OCI-LY3 (cell line): ENCODE measurements around the gene MUC2.

ENCODE experiments used
- H2AFZ ChIP-seq: fragments of 200-600, 300-600 bp; shearing (Covaris generic); 2 replicates; pipeline ENCODE4 v1.6.0; 2014; ENCODE audit warnings: antibody characterized with exemption, low read depth, low read length
- H3K27ac ChIP-seq: fragments of 200-600, 300-600 bp; sonication (generic); 2 replicates; pipeline ENCODE4 v1.5.1; 2014; ENCODE audit warnings: mild to moderate bottlenecking, low read length, moderate library complexity, mixed read lengths
- H3K27me3 ChIP-seq: fragments of 200-600, 300-600 bp; sonication (generic); 2 replicates; pipeline ENCODE4 v1.6.1; 2014; ENCODE audit warnings: low read depth, low read length, mixed read lengths
- H3K36me3 ChIP-seq: fragments of 200-600, 300-600 bp; sonication (generic); replicated peaks from 2 replicates; pipeline ENCODE3; 2014; ENCODE audit warnings: low read depth, low read length, mixed read lengths
- H3K4me1 ChIP-seq: fragments of 300-600, 200-600 bp; sonication (generic); 2 replicates; pipeline ENCODE4 v1.6.1; 2014; ENCODE audit warnings: low read length, mixed read lengths
- H3K4me2 ChIP-seq: fragments of 200-600, 300-600 bp; sonication (generic); 2 replicates; pipeline ENCODE4 v1.6.1; 2014; ENCODE audit warnings: low read length, mixed read lengths
- H3K4me3 ChIP-seq: fragments of 300-600, 200-600 bp; sonication (generic); 2 replicates; pipeline ENCODE4 v1.5.1; 2014; ENCODE audit warnings: antibody characterized with exemption, mild to moderate bottlenecking, low read length, moderate library complexity
- H3K79me2 ChIP-seq: fragments of 300-600, 200-600 bp; shearing (Covaris generic); 2 replicates; pipeline ENCODE4 v1.6.1; 2014; ENCODE audit warnings: mild to moderate bottlenecking, low read length, mixed read lengths
- H3K9ac ChIP-seq: fragments of 300-600, 200-600 bp; shearing (Covaris generic); 2 replicates; pipeline ENCODE4 v1.6.0; 2014; ENCODE audit warnings: mild to moderate bottlenecking, low read length, moderate library complexity
- H3K9me3 ChIP-seq: fragments of 200-600, 300-600 bp; shearing (Covaris generic); 2 replicates; pipeline ENCODE4 v1.6.1; 2014; ENCODE audit warnings: low read length, mixed read lengths; ENCODE audit not compliant: insufficient read depth
- H4K20me1 ChIP-seq: fragments of 200-600, 300-600 bp; sonication (generic); 2 replicates; pipeline ENCODE4 v1.6.1; 2016; ENCODE audit warnings: low read length, mixed read lengths; ENCODE audit not compliant: insufficient read depth
- EZH2phosphoT487 ChIP-seq: fragments of 200-600 bp; shearing (Covaris generic); IDR thresholded peaks from 2 replicates; pipeline ENCODE4 v1.6.1; 2018; ENCODE audit warnings: antibody characterized with exemption, mixed run types, low read depth
- TF ChIP-seq, protein P1 (sequence below): fragments of 200-600, 300-600 bp; sonication (generic); IDR thresholded peaks from 2 replicates; pipeline ENCODE4 v1.5.1; 2014; ENCODE audit warnings: antibody characterized with exemption, low read length, low read depth

MUC2 gene

DNA sequence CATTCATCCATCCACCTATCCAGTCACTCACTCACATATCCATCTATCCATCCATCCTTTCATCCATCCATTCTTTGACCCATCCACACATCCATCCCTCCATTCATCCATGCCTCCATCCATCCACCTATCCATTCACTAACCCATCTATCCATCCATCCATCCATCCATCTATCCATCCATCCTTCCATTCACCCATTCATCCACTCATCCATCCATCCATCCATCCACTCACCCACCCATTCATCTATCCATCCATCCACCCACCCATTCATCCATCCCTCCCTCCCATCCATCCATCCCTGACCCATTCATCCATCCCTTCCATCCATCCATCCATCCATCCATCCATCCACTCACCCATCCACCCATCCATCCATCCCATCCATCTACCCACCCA is 4.9 kb upstream of the MUC2 start:
- Histone ChIP-seq H3K9ac (no peak overlapping the region), H3K4me2 (no peak overlapping the region), H3K36me3 (no peaks in the 10 kb centered on the region), H3K9me3 (no peaks in the 10 kb centered on the region), H3K79me2 (no peaks in the 10 kb centered on the region), H3K27ac (no peak overlapping the region), H3K27me3 (peaks cover 4% of the 10 kb centered on the region; the same call in 1 of the 2 replicates), H3K4me1 (no peaks in the 10 kb centered on the region), H2AFZ (no peak overlapping the region), H4K20me1 (no peaks in the 10 kb centered on the region), H3K4me3 (no peak overlapping the region)
- TF ChIP-seq, protein P1, sequence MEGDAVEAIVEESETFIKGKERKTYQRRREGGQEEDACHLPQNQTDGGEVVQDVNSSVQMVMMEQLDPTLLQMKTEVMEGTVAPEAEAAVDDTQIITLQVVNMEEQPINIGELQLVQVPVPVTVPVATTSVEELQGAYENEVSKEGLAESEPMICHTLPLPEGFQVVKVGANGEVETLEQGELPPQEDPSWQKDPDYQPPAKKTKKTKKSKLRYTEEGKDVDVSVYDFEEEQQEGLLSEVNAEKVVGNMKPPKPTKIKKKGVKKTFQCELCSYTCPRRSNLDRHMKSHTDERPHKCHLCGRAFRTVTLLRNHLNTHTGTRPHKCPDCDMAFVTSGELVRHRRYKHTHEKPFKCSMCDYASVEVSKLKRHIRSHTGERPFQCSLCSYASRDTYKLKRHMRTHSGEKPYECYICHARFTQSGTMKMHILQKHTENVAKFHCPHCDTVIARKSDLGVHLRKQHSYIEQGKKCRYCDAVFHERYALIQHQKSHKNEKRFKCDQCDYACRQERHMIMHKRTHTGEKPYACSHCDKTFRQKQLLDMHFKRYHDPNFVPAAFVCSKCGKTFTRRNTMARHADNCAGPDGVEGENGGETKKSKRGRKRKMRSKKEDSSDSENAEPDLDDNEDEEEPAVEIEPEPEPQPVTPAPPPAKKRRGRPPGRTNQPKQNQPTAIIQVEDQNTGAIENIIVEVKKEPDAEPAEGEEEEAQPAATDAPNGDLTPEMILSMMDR: no peak
- no peak for TF ChIP-seq EZH2phosphoT487

DNA sequence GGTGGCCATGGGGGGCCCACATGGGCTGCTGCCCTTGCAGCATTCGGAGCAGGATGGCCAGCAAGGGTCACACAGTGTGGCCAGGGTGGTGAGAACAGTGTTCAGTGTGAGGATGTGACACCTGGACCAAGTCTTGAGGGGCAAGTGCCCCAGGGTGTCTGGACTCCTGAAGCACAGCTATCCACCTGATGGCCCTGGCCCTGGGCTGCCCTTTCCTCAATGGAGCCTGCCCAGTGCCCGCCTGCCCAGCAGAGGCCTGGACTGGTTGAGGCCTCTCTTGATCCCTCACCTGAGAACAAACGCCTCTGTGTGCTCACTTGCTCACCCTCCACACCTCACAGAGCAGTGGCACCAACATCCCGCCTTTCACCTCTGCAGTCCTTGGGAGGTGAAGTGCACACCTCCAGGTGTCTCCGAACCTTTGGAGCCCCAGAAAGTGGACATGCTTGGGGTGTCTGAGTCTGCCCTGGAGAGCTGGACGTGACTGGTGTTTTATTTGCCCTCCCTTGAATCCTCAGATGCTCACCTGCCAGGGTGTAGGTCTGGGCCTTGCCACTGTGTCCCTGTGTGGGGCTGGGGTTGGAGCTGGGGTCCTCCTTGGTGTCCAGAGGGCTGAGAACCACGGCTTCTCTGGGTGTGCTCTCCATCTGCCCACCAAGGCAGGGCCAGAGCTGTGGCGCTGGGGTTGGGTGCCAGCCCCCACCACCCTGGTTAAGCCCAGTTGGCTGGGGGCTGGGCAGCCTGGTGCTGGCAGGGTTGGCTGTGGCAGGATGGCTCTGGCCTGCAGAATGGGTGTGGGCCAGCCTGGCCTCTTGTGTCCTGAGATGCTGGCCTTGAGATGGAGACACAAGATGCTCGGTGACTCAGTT is 3.8 kb upstream of the MUC2 start:
- H3K4me2 ChIP-seq: no peak overlapping the region
- H3K36me3 ChIP-seq: no peaks in the 10 kb centered on the region
- no peak for TF ChIP-seq EZH2phosphoT487
- TF ChIP-seq, protein P1: no peak
- no peaks in the 10 kb centered on the region for H4K20me1 ChIP-seq
- H3K9ac ChIP-seq: no peak overlapping the region
- H3K79me2 ChIP-seq: no peaks in the 10 kb centered on the region
- H3K4me3 ChIP-seq: no peak overlapping the region
- no peak overlapping the region for H2AFZ ChIP-seq
- no peaks in the 10 kb centered on the region for H3K4me1 ChIP-seq
- H3K27ac ChIP-seq: no peak overlapping the region
- peaks cover 4% of the 10 kb centered on the region; the same call in 1 of the 2 replicates for H3K27me3 ChIP-seq
- no peaks in the 10 kb centered on the region for H3K9me3 ChIP-seq

DNA sequence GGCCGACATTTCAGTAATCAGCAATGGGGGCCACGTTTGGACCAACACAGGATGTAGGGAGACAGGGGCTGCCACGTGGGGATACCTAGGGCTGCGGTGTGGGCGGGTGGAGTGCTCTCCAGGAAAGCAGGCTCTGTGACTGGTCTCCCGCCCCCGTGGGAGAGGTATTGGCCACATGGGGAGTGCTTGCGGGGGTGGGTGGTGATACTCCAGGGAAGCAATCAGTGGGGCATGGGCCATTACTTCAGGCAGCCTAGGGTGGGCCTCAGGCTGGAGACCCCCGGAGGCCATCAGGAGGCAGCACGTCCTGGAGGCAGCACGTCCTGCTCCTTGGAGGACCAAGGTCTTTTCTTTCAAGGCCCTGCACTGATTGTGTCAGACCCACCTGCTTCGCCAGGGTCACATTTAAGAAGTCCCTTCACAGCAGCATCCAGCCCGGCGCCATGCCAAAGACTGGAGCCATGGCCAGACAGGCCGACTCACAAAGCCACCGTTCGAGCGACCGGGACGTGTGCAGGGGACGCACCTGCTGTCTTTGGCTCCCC is 3.0 kb upstream of the MUC2 start:
- H3K4me3 ChIP-seq: no peak overlapping the region
- no peaks in the 10 kb centered on the region for H4K20me1 ChIP-seq
- no peak overlapping the region for H3K9ac ChIP-seq
- no peaks in the 10 kb centered on the region for H3K36me3 ChIP-seq
- TF ChIP-seq, protein P1: no peak
- no peak for TF ChIP-seq EZH2phosphoT487
- H3K4me1 ChIP-seq: no peaks in the 10 kb centered on the region
- H3K27ac ChIP-seq: no peak overlapping the region
- no peaks in the 10 kb centered on the region for H3K9me3 ChIP-seq
- no peaks in the 10 kb centered on the region for H3K79me2 ChIP-seq
- H3K27me3 ChIP-seq: peaks cover 4% of the 10 kb centered on the region; the same call in 1 of the 2 replicates
- H3K4me2 ChIP-seq: no peak overlapping the region
- H2AFZ ChIP-seq: no peak overlapping the region

DNA sequence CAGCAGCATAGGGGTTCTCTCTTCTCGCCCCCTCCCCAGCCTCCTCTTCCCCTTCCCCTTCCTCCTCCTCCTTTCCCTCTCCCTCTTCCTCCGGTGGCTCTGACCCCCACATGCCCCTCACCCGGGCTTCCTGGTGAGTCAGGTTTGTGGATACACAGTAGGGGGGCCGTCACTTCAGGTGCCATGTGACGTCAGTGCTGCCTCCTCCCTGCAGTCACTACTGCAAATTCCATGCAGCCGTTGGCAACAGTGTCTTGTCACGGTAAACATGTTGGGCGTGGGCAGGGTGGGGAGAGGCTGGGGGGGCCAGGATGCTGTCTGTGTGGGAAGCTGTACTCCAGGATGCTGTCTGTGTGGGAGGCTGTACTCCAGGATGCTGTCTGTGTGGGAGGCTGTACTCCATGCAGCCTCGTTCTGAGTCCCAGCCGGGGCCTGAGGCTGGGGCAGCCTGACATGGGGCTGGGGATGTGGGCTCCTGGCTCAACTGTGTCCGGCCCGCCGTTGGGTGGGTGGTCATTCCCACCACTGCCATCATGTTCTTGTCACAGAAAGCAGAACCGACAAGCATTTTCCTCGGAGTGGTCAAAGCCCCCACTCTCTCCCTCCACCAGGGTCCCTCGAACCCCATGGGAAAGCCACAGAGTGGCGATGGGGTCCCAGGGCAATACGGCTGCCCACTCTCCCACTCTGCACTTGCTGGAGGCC is 2.4 kb upstream of the MUC2 start:
- H3K4me2 ChIP-seq: no peak overlapping the region
- no peaks in the 10 kb centered on the region for H4K20me1 ChIP-seq

More for the DNA sequence above, 2.4 kb upstream of the MUC2 start:
- H3K9me3 ChIP-seq: no peaks in the 10 kb centered on the region
- H3K9ac ChIP-seq: no peak overlapping the region
- peaks cover 4% of the 10 kb centered on the region; the same call in 1 of the 2 replicates for H3K27me3 ChIP-seq
- H3K4me1 ChIP-seq: no peaks in the 10 kb centered on the region
- no peak overlapping the region for H3K4me3 ChIP-seq
- no peak overlapping the region for H3K27ac ChIP-seq
- TF ChIP-seq EZH2phosphoT487: no peak
- TF ChIP-seq, protein P1: no peak
- H3K79me2 ChIP-seq: no peaks in the 10 kb centered on the region
- H3K36me3 ChIP-seq: no peaks in the 10 kb centered on the region
- H2AFZ ChIP-seq: no peak overlapping the region
